ENCODE measurements around the gene AURKB.

The AURKB gene

DNA sequence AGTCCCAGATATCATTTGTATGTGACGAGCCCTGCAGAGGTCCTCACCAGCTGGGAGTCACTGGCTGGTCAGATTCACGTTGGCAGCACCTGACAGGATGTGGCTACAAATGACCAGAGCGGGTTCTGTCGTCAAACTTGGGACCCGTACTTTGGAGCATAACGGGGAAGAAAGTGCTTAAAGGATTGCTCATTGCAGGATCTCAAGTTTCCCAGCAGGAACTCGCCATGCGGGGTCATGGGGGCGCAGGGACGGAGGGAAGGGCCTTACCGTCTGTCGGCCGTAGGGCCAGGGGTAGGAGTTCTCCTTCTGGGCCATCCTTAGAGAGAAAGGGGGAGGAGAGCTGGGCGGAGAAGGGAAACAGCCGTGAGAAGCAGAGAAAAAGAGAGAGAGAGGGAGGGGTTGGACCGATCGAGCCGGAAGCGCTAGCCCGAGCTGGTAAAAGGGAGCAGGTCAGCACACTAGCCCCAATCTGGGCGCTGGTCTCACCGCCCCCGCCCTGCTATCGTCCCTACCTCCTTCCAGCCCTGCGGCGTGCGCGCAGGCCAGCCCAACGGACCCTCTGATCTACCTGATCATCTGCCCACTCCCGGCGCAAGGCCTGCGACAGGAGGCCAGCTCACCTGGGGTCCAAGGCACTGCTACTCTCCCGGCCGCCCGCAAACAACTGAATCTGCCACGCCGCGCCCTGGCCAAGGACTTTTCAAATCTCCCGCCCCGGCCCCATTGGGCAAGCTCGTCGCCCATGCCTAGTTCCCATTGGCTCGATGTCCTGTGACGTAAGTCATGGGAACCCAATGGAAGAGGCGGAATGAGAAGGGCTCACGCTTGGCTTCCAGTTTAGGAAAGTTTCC is at the start of gene AURKB:
AURKB (minus strand) TSS at position 669 of the 854 bp plus-strand sequence; CDS start at position 318, 351 bp downstream.
- peak; percentile 96 for DNase-seq (ENCODE audit: low spot score)
- CTCF ChIA-PET: interaction anchor here (0.5 to 0.6 kb wide), 2 partner anchors 28 to 150 kb away, joined by 3 to 6 read pairs; no protein-coding TSS in a partner anchor
- POLR2A ChIA-PET (ENCODE audit: low non-redundant PET): interaction anchor here (0.6 to 1.5 kb wide), 7 partner anchors 11 to 244 kb away, joined by 3 to 6 read pairs (median 4); no protein-coding TSS in a partner anchor
- TF ChIP-seq, protein P1, sequence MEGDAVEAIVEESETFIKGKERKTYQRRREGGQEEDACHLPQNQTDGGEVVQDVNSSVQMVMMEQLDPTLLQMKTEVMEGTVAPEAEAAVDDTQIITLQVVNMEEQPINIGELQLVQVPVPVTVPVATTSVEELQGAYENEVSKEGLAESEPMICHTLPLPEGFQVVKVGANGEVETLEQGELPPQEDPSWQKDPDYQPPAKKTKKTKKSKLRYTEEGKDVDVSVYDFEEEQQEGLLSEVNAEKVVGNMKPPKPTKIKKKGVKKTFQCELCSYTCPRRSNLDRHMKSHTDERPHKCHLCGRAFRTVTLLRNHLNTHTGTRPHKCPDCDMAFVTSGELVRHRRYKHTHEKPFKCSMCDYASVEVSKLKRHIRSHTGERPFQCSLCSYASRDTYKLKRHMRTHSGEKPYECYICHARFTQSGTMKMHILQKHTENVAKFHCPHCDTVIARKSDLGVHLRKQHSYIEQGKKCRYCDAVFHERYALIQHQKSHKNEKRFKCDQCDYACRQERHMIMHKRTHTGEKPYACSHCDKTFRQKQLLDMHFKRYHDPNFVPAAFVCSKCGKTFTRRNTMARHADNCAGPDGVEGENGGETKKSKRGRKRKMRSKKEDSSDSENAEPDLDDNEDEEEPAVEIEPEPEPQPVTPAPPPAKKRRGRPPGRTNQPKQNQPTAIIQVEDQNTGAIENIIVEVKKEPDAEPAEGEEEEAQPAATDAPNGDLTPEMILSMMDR (conservative IDR thresholded peaks at IDR 0.05; ENCODE audit: low read depth): no peak
- H3K27ac ChIP-seq: peak within 1 kb of the TSS; percentile 91

DNA sequence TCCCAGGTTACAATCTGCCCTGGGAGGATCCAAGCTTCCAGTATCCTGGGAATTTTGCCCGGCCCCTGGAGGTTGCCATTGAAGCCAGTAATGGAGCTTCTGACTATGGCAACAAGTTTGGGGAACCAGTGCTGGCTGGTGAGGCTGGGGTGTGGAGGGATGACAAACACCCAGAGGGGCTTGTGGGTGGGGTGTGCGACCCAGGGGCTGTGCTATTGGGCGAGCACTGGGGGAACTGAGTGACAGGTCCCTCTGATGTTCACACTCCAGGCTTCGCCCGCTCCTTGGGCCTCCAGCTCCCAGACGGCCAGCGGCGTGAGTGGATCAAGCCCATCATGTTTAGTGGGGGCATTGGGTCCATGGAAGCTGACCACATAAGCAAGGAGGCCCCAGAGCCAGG is 47.4 kb upstream of the AURKB start:
- ChIA-PET CTCF (no interaction called here), POLR2A (ENCODE audit: low non-redundant PET) (no interaction called here)
- DNase-seq (ENCODE audit: low spot score): no peak
- TF ChIP-seq, protein P1 (conservative IDR thresholded peaks at IDR 0.05; ENCODE audit: low read depth): no peak
- peak overlapping the region; percentile 11; the same call in 1 of the 2 replicates for H3K27ac ChIP-seq

DNA sequence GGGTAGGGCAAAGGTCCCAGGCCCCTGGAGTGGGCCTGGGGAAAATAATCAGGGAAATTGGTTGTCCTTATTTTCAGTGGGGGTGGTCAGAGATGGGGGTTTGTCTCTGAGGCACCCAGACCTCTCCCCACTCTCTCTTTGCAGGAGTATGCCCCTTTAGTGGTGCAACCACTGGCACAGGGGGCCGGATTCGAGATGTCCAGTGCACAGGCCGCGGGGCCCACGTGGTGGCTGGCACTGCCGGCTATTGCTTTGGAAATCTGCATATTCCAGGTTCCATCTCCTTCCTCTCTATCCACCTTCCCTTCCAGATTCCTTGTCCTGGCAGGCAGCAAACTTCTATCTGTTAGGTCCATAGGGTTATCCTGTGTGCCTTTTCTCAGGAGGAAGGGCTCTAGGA is 46.3 kb upstream of the AURKB start:
- H3K27ac ChIP-seq: no peak overlapping the region
- ChIA-PET POLR2A (ENCODE audit: low non-redundant PET) (no interaction called here), CTCF (interaction anchor here (0.6 kb wide), 1 partner anchor 330 kb away, joined by 4 read pairs; no protein-coding TSS in a partner anchor)
- TF ChIP-seq, protein P1 (conservative IDR thresholded peaks at IDR 0.05; ENCODE audit: low read depth): no peak
- DNase-seq (ENCODE audit: low spot score): no peak

DNA sequence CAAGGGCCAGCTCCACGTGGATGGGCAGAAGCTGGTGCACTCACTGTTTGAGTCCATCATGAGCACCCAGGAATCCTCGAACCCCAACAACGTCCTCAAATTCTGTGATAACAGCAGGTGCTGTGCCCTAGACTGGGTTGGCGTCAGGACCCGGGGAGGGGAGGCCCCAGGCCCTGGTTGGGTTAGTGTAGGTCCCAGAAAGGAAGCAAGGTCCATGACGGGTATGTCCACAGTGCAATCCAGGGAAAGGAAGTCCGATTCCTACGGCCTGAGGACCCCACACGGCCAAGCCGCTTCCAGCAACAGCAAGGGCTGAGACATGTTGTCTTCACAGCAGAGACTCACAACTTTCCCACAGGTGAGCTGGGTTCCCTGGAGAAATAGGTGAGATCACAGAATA is 45.9 kb upstream of the AURKB start:
- TF ChIP-seq, protein P1 (conservative IDR thresholded peaks at IDR 0.05; ENCODE audit: low read depth): no peak
- no peak for DNase-seq (ENCODE audit: low spot score)
- no peak overlapping the region for H3K27ac ChIP-seq
- ChIA-PET POLR2A (ENCODE audit: low non-redundant PET) (no interaction called here), CTCF (no interaction called here)

DNA sequence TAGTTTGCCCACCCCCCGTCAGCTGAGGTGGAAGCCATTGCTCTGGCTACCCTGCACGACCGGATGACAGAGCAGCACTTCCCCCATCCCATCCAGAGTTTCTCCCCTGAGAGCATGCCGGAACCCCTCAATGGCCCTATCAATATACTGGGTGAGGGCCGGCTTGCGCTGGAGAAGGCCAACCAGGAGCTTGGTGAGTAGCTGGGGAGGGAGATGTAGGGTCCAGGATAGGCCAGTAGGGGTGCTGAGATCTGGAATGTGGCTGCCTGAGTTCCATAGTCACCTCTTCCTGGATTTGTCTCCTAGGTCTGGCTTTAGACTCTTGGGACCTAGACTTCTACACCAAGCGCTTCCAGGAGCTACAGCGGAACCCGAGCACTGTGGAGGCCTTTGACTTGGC is 45.1 kb upstream of the AURKB start:
- TF ChIP-seq, protein P1 (conservative IDR thresholded peaks at IDR 0.05; ENCODE audit: low read depth): no peak
- CTCF ChIA-PET: no interaction called here
- no peak overlapping the region for H3K27ac ChIP-seq
- POLR2A ChIA-PET (ENCODE audit: low non-redundant PET): no interaction called here
- DNase-seq (ENCODE audit: low spot score): no peak

DNA sequence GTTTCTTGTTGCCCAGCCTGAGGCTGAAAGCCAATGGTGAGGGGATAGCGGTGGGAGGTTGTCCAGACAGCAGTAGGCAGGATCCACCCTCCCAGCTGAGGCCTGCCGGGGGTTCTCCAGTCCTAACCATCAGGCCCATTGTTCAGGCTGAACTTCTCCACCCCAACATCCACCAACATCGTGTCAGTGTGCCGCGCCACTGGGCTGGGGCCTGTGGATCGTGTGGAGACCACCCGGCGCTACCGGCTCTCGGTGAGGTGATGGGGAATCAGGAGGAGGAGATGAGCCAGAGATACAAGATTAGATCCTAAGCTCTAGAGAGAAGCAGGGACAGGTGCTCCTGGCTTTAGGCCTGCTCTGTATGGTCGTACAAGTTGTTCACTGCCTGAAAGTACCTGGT is 44.5 kb upstream of the AURKB start:
- DNase-seq (ENCODE audit: low spot score): no peak
- TF ChIP-seq, protein P1 (conservative IDR thresholded peaks at IDR 0.05; ENCODE audit: low read depth): no peak
- POLR2A ChIA-PET (ENCODE audit: low non-redundant PET): no interaction called here
- CTCF ChIA-PET: no interaction called here
- no peak overlapping the region for H3K27ac ChIP-seq

All from RWPE1 (cell line).